Thyroid gland (tissue), 4 donors: ENCODE results near the gene FARS2.

ENCODE experiments used
- POLR2A ChIP-seq, 2 donors: fragments of 450-650 bp; IDR thresholded peaks; one replicate each; pipeline ENCODE4 v1.6.1; 2017; ENCODE audit warnings: antibody characterized with exemption in 2 of 2, mild to moderate bottlenecking in 2 of 2, moderate library complexity in 1 of 2
- TF ChIP-seq, protein P1 (sequence below), 6 experiments: fragments of 200-600 bp in 3 of 6; fragments of 450-650 bp in 3 of 6; sonication (generic) in 3 of 6; IDR thresholded peaks; one replicate each; pipeline ENCODE4 v1.5.1; 2016 to 2019; ENCODE audit warnings: antibody characterized with exemption in 6 of 6, mild to moderate bottlenecking in 2 of 6, inconsistent platforms in 1 of 6, moderate library complexity in 1 of 6

GRCh38 chr6:5518936-5519491 lies 257.7 kb downstream of the FARS2 start:
- TF ChIP-seq POLR2A (IDR thresholded peaks at IDR 0.05), result no peak
- TF ChIP-seq, protein P1, sequence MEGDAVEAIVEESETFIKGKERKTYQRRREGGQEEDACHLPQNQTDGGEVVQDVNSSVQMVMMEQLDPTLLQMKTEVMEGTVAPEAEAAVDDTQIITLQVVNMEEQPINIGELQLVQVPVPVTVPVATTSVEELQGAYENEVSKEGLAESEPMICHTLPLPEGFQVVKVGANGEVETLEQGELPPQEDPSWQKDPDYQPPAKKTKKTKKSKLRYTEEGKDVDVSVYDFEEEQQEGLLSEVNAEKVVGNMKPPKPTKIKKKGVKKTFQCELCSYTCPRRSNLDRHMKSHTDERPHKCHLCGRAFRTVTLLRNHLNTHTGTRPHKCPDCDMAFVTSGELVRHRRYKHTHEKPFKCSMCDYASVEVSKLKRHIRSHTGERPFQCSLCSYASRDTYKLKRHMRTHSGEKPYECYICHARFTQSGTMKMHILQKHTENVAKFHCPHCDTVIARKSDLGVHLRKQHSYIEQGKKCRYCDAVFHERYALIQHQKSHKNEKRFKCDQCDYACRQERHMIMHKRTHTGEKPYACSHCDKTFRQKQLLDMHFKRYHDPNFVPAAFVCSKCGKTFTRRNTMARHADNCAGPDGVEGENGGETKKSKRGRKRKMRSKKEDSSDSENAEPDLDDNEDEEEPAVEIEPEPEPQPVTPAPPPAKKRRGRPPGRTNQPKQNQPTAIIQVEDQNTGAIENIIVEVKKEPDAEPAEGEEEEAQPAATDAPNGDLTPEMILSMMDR (IDR thresholded peaks at IDR 0.05), result no peak
